OCI-LY3 (cell line): ENCODE measurements around the gene ASTN2.

Source experiments
- EZH2phosphoT487 ChIP-seq: fragments of 200-600 bp; shearing (Covaris generic); IDR thresholded peaks from 2 replicates; pipeline ENCODE4 v1.6.1; 2018; ENCODE audit warnings: antibody characterized with exemption, mixed run types, low read depth
- TF ChIP-seq, protein P1 (sequence below): fragments of 200-600, 300-600 bp; sonication (generic); IDR thresholded peaks from 2 replicates; pipeline ENCODE4 v1.5.1; 2014; ENCODE audit warnings: antibody characterized with exemption, low read length, low read depth

DNA sequence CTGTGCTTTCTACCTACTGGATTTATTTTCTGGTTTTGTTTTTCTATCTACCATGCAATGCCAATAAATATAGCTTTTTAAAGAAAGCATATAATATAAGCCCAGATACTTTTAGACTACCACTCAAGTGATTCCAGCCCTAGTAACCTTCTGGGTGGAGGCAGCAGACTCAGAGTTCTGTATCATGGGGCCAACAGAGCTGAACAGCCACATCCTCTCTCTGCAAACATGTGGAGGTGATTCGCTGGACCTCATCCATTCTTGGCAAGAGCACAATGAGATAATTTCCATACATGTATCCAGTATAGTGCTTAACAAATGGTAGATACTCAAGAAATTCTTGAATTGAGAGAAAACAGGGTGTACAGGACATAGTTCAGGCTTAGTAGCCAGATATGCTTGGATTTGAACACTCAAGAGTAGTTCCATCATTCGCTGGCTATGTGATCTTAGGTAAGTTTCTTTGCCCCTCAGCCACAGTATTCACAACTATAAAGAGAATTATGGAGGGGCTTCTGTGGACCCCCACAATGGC, 124.5 kb downstream of the ASTN2 start:
- TF ChIP-seq, protein P1, sequence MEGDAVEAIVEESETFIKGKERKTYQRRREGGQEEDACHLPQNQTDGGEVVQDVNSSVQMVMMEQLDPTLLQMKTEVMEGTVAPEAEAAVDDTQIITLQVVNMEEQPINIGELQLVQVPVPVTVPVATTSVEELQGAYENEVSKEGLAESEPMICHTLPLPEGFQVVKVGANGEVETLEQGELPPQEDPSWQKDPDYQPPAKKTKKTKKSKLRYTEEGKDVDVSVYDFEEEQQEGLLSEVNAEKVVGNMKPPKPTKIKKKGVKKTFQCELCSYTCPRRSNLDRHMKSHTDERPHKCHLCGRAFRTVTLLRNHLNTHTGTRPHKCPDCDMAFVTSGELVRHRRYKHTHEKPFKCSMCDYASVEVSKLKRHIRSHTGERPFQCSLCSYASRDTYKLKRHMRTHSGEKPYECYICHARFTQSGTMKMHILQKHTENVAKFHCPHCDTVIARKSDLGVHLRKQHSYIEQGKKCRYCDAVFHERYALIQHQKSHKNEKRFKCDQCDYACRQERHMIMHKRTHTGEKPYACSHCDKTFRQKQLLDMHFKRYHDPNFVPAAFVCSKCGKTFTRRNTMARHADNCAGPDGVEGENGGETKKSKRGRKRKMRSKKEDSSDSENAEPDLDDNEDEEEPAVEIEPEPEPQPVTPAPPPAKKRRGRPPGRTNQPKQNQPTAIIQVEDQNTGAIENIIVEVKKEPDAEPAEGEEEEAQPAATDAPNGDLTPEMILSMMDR, result no peak
- no peak for TF ChIP-seq EZH2phosphoT487
